ENCODE measurements around the gene BMP10.

The BMP10 gene

GRCh38 chr2:68878071-68878711 lies 7.0 kb upstream of the BMP10 start:
- no peak for TF ChIP-seq EZH2 (IDR thresholded peaks at IDR 0.05; ENCODE audit: borderline replicate concordance, low read depth, low read length, severe bottlenecking)
- TF ChIP-seq CTCF (IDR thresholded peaks at IDR 0.05; ENCODE audit: borderline replicate concordance, extremely low read depth, low read length, poor library complexity, severe bottlenecking): no peak
- Histone ChIP-seq H2AFZ (ENCODE audit: low read depth, low read length) (no peak overlapping the region), H3K79me2 (ENCODE audit: insufficient read depth, low read length) (no peaks in the 10 kb centered on the region)

GRCh38 chr2:68877079-68877772 lies 6.0 kb upstream of the BMP10 start:
- Histone ChIP-seq H3K27me3 (ENCODE audit: insufficient read depth, low read length, poor library complexity) (no peaks in the 10 kb centered on the region), H4K20me1 (ENCODE audit: insufficient read depth, low read length) (no peaks in the 10 kb centered on the region), H3K9me3 (ENCODE audit: insufficient read depth, low read length, severe bottlenecking) (no peaks in the 10 kb centered on the region), H3K36me3 (ENCODE audit: insufficient read depth, low read length) (no peaks in the 10 kb centered on the region), H3K4me3 (ENCODE audit: low read depth in 1 of 2, low read length in 2 of 2) (no peak overlapping the region), H3K4me1 (ENCODE audit: insufficient read depth, low read length) (no peaks in the 10 kb centered on the region), H2AFZ (ENCODE audit: low read depth, low read length) (no peak overlapping the region), H3K9ac (ENCODE audit: low read depth, low read length) (no peak overlapping the region), H3K27ac (ENCODE audit: low read length) (no peak overlapping the region), H3K79me2 (ENCODE audit: insufficient read depth, low read length) (no peaks in the 10 kb centered on the region), H3K4me2 (ENCODE audit: insufficient read depth, low read length) (no peak overlapping the region)
- TF ChIP-seq CTCF (IDR thresholded peaks at IDR 0.05; ENCODE audit: borderline replicate concordance, extremely low read depth, low read length, poor library complexity, severe bottlenecking): no peak
- no peak for TF ChIP-seq EZH2 (IDR thresholded peaks at IDR 0.05; ENCODE audit: borderline replicate concordance, low read depth, low read length, severe bottlenecking)
- ATAC-seq (ENCODE audit: insufficient read depth, low read depth) (no peak; the same call in 2 of the 3 replicates), DNase-seq (no peak)

More at GRCh38 chr2:68878071-68878711, 7.0 kb upstream of the BMP10 start:
- H4K20me1 ChIP-seq (ENCODE audit: insufficient read depth, low read length): no peaks in the 10 kb centered on the region
- H3K36me3 ChIP-seq (ENCODE audit: insufficient read depth, low read length): no peaks in the 10 kb centered on the region
- no peak overlapping the region for H3K9ac ChIP-seq (ENCODE audit: low read depth, low read length)
- ATAC-seq (ENCODE audit: insufficient read depth, low read depth): no peak
- H3K9me3 ChIP-seq (ENCODE audit: insufficient read depth, low read length, severe bottlenecking): no peaks in the 10 kb centered on the region
- no peak overlapping the region for H3K27ac ChIP-seq (ENCODE audit: low read length)
- H3K4me1 ChIP-seq (ENCODE audit: insufficient read depth, low read length): no peaks in the 10 kb centered on the region
- no peaks in the 10 kb centered on the region for H3K27me3 ChIP-seq (ENCODE audit: insufficient read depth, low read length, poor library complexity)
- no peak overlapping the region for H3K4me3 ChIP-seq (ENCODE audit: low read depth in 1 of 2, low read length in 2 of 2)
- no peak overlapping the region for H3K4me2 ChIP-seq (ENCODE audit: insufficient read depth, low read length)
- no peak for DNase-seq

- DNase-seq (no peak), ATAC-seq (ENCODE audit: insufficient read depth, low read depth) (no peak)
- H2AFZ ChIP-seq (ENCODE audit: low read depth, low read length): no peak overlapping the region
Measured at GRCh38 chr2:68870215-68870614, 982 bp downstream of the BMP10 start.

More at GRCh38 chr2:68870215-68870614, 982 bp downstream of the BMP10 start:
- no peak overlapping the region for H3K9ac ChIP-seq (ENCODE audit: low read depth, low read length)
- no peaks in the 10 kb centered on the region for H4K20me1 ChIP-seq (ENCODE audit: insufficient read depth, low read length)
- no peak overlapping the region for H3K4me2 ChIP-seq (ENCODE audit: insufficient read depth, low read length)
- H3K36me3 ChIP-seq (ENCODE audit: insufficient read depth, low read length): no peaks in the 10 kb centered on the region
- H3K9me3 ChIP-seq (ENCODE audit: insufficient read depth, low read length, severe bottlenecking): no peaks in the 10 kb centered on the region
- no peak overlapping the region for H3K4me3 ChIP-seq (ENCODE audit: low read depth in 1 of 2, low read length in 2 of 2)
- H3K27ac ChIP-seq (ENCODE audit: low read length): no peak overlapping the region
- H3K4me1 ChIP-seq (ENCODE audit: insufficient read depth, low read length): no peaks in the 10 kb centered on the region
- H3K27me3 ChIP-seq (ENCODE audit: insufficient read depth, low read length, poor library complexity): no peaks in the 10 kb centered on the region
- no peaks in the 10 kb centered on the region for H3K79me2 ChIP-seq (ENCODE audit: insufficient read depth, low read length)
- TF ChIP-seq EZH2 (IDR thresholded peaks at IDR 0.05; ENCODE audit: borderline replicate concordance, low read depth, low read length, severe bottlenecking) (no peak), CTCF (IDR thresholded peaks at IDR 0.05; ENCODE audit: borderline replicate concordance, extremely low read depth, low read length, poor library complexity, severe bottlenecking) (no peak)

All from DND-41 (cell line).